ENCODE measurements around the gene TNFRSF19. TPM values are rescaled to one million over a fixed set of nuclear protein-coding genes. Genes with fewer than 3 reads are reported as not detected.

TNFRSF19 gene
- total and polyA plus RNA-seq, 2 donors from 2014 or later = 10.1 to 14.7 TPM

- Histone ChIP-seq H3K36me3 (ENCODE audit: control insufficient read depth in 2 of 3, insufficient read depth in 3 of 3, low read length in 3 of 3) (no peaks in the 10 kb centered on the region), H3K9me3 (ENCODE audit: control insufficient read depth in 2 of 3, insufficient read depth in 1 of 3, low read length in 3 of 3) (no peaks in the 10 kb centered on the region), H3K27me3 (ENCODE audit: control insufficient read depth, insufficient read depth, low read length) (no peaks in the 10 kb centered on the region), H3K4me3 (ENCODE audit: low read length in 3 of 3) (no peak overlapping the region), H3K4me1 (ENCODE audit: control insufficient read depth in 2 of 3, insufficient read depth in 2 of 3, low read depth in 1 of 3, low read length in 3 of 3) (no peaks in the 10 kb centered on the region), H3K27ac (ENCODE audit: low read depth in 2 of 2, low read length in 2 of 2) (no peak overlapping the region), H3K9ac (ENCODE audit: low read length in 3 of 3) (no peak overlapping the region)
- FAIRE-seq (no peak), DNase-seq (no peak)
- intact Hi-C loops (cut with DNase I) = no loop called here
- no peak for TF ChIP-seq CTCF (IDR thresholded peaks at IDR 0.05; ENCODE audit: borderline replicate concordance, extremely low read depth, insufficient read depth)
These were observed 36.1 kb upstream of the TNFRSF19 start for GRCh38 chr13:23534090-23534489.

DNA sequence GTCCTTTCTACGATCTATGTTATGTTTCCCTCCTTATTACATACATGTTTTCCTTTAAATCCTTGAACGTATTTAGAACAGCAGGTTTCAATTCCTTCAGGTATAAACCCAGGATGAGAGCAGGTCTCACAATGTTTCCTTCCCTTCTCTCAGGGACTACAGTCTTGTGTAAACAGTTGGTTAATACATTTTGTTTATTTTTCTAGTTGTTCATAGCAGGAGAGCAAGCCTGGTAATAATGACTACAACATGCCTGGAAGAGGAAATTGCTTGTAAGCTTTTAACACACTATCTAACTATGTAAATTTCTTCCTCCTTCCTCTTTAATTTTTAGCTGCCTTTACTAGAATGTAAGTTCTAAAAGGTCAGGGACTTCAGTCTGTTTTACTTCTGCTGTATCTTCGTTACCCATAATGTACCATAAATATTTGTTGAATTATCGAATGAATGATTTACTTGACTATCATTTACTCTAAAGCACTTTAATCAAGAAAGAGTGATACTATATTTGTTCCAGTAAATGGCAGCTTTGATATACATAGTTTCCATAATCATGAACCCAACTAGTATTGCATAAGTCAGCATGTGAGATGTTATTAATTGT is 28.9 kb upstream of the TNFRSF19 start:
- no peak overlapping the region for H3K9ac ChIP-seq (ENCODE audit: low read length in 3 of 3)
- DNase-seq (no peak), FAIRE-seq (no peak)
- no peaks in the 10 kb centered on the region for H3K36me3 ChIP-seq (ENCODE audit: control insufficient read depth in 2 of 3, insufficient read depth in 3 of 3, low read length in 3 of 3)
- intact Hi-C loops (cut with DNase I) = no loop called here
- no peak overlapping the region for H3K4me3 ChIP-seq (ENCODE audit: low read length in 3 of 3)
- H3K27ac ChIP-seq (ENCODE audit: low read depth in 2 of 2, low read length in 2 of 2) = no peak overlapping the region
- no peaks in the 10 kb centered on the region for H3K27me3 ChIP-seq (ENCODE audit: control insufficient read depth, insufficient read depth, low read length)
- TF ChIP-seq CTCF (IDR thresholded peaks at IDR 0.05; ENCODE audit: borderline replicate concordance, extremely low read depth, insufficient read depth) = no peak
- no peaks in the 10 kb centered on the region for H3K4me1 ChIP-seq (ENCODE audit: control insufficient read depth in 2 of 3, insufficient read depth in 2 of 3, low read depth in 1 of 3, low read length in 3 of 3)
- no peaks in the 10 kb centered on the region for H3K9me3 ChIP-seq (ENCODE audit: control insufficient read depth in 2 of 3, insufficient read depth in 1 of 3, low read length in 3 of 3)

DNA sequence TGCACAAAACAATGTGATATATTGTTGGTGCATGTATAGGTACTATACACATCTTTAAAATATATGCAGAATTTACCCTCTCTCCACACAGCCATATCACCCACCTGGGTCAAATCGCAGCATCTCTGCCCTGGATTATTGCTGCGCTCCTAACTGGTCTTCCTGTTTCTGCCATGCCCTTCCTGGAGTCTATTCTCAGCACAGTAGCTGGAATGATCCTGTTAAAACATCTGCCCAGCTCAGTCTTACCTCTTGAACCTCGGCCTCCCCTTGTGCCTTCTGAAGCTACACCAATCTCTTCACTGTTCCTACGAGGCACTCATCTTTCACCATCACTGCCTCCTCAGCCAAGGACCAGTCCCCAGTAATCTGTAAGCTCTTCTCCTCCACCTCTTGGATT is 25.5 kb upstream of the TNFRSF19 start:
- Histone ChIP-seq H3K9ac (ENCODE audit: low read length in 3 of 3) (no peak overlapping the region), H3K4me3 (ENCODE audit: low read length in 3 of 3) (no peak overlapping the region), H3K27me3 (ENCODE audit: control insufficient read depth, insufficient read depth, low read length) (no peaks in the 10 kb centered on the region), H3K4me1 (ENCODE audit: control insufficient read depth in 2 of 3, insufficient read depth in 2 of 3, low read depth in 1 of 3, low read length in 3 of 3) (no peaks in the 10 kb centered on the region), H3K9me3 (ENCODE audit: control insufficient read depth in 2 of 3, insufficient read depth in 1 of 3, low read length in 3 of 3) (no peaks in the 10 kb centered on the region), H3K36me3 (ENCODE audit: control insufficient read depth in 2 of 3, insufficient read depth in 3 of 3, low read length in 3 of 3) (no peaks in the 10 kb centered on the region), H3K27ac (ENCODE audit: low read depth in 2 of 2, low read length in 2 of 2) (no peak overlapping the region)
- FAIRE-seq = no peak
- DNase-seq = no peak
- TF ChIP-seq CTCF (IDR thresholded peaks at IDR 0.05; ENCODE audit: borderline replicate concordance, extremely low read depth, insufficient read depth) = no peak
- intact Hi-C loops (cut with DNase I) = no loop called here

Data from kidney (tissue), 14 donors.